Measurements from ENCODE around the gene SIX4. TPM values are rescaled to one million over a fixed set of nuclear protein-coding genes. Genes with fewer than 3 reads are reported as not detected.

The SIX4 gene
- polyA plus RNA-seq, 3 donors = not detected

GRCh38 chr14:60771117-60771516 is 47.0 kb upstream of the SIX4 start:
- H3K36me3 ChIP-seq (replicated peaks in 1 of 2; ENCODE audit: control insufficient read depth in 1 of 2, insufficient read depth in 2 of 2, low read length in 2 of 2) = no peaks in the 10 kb centered on the region
- peaks cover 0 to 2% (median 0%) of the 10 kb centered on the region in 3 donors for H3K27me3 Mint-ChIP-seq (ENCODE audit: low read depth in 3 of 3)
- no peak overlapping the region for H3K27ac ChIP-seq (ENCODE audit: low read depth in 1 of 2, low read length in 2 of 2)
- no peaks in the 10 kb centered on the region for H3K9me3 ChIP-seq (replicated peaks in 1 of 2; ENCODE audit: control insufficient read depth in 1 of 2, insufficient read depth in 1 of 2, low read length in 2 of 2)
- WGBS (ENCODE audit: insufficient coverage) = no CpG with 5 or more reads among the region's 2 CpGs
- H3K27me3 ChIP-seq (ENCODE audit: control insufficient read depth in 2 of 2, insufficient read depth in 2 of 2, low read length in 2 of 2) = no peaks in the 10 kb centered on the region
- no peaks in the 10 kb centered on the region for H3K36me3 Mint-ChIP-seq
- intact Hi-C loops (cut with micrococcal nuclease) = no loop called here
- H3K79me2 ChIP-seq (ENCODE audit: insufficient read depth, low read length) = peaks cover 7% of the 10 kb centered on the region
- H3K4me2 ChIP-seq (replicated peaks; ENCODE audit: extremely low read depth, low read length, poor library complexity, severe bottlenecking) = no peak overlapping the region
- peaks cover 7% of the 10 kb centered on the region for H3K4me1 Mint-ChIP-seq
- no peak overlapping the region for H3K4me3 Mint-ChIP-seq
- H4K20me1 ChIP-seq (ENCODE audit: insufficient read depth, low read length) = no peaks in the 10 kb centered on the region
- no peak overlapping the region for H3K4me3 ChIP-seq (replicated peaks in 1 of 3; ENCODE audit: low read depth in 2 of 3, low read length in 3 of 3)
- no peak overlapping the region for H2AFZ ChIP-seq (ENCODE audit: insufficient read depth, low read depth, low read length, poor library complexity, severe bottlenecking)
- no peaks in the 10 kb centered on the region for H3K4me1 ChIP-seq (ENCODE audit: control insufficient read depth in 1 of 2, insufficient read depth in 2 of 2, low read length in 2 of 2)
- peaks cover 0 to 8% (median 0%) of the 10 kb centered on the region in 7 donors for H3K9me3 Mint-ChIP-seq
- peak overlapping the region in 1 of 7 donors; percentile 14 for H3K27ac Mint-ChIP-seq
- H3K9ac ChIP-seq (ENCODE audit: insufficient read depth, low read length, poor library complexity, severe bottlenecking) = no peak overlapping the region
- DNase-seq = no peak
- no peak for TF ChIP-seq CTCF (IDR thresholded peaks at IDR 0.05)

GRCh38 chr14:60768602-60769001 is 44.5 kb upstream of the SIX4 start:
- Histone ChIP-seq H3K4me2 (replicated peaks; ENCODE audit: extremely low read depth, low read length, poor library complexity, severe bottlenecking) (no peak overlapping the region), H3K36me3 (replicated peaks in 1 of 2; ENCODE audit: control insufficient read depth in 1 of 2, insufficient read depth in 2 of 2, low read length in 2 of 2) (no peaks in the 10 kb centered on the region), H2AFZ (ENCODE audit: insufficient read depth, low read depth, low read length, poor library complexity, severe bottlenecking) (no peak overlapping the region), H3K79me2 (ENCODE audit: insufficient read depth, low read length) (peaks cover 7% of the 10 kb centered on the region), H4K20me1 (ENCODE audit: insufficient read depth, low read length) (no peaks in the 10 kb centered on the region), H3K9me3 (replicated peaks in 1 of 2; ENCODE audit: control insufficient read depth in 1 of 2, insufficient read depth in 1 of 2, low read length in 2 of 2) (no peaks in the 10 kb centered on the region), H3K4me1 (ENCODE audit: control insufficient read depth in 1 of 2, insufficient read depth in 2 of 2, low read length in 2 of 2) (no peaks in the 10 kb centered on the region), H3K27ac (ENCODE audit: low read depth in 1 of 2, low read length in 2 of 2) (no peak overlapping the region), H3K9ac (ENCODE audit: insufficient read depth, low read length, poor library complexity, severe bottlenecking) (no peak overlapping the region), H3K27me3 (ENCODE audit: control insufficient read depth in 2 of 2, insufficient read depth in 2 of 2, low read length in 2 of 2) (no peaks in the 10 kb centered on the region), H3K4me3 (replicated peaks in 1 of 3; ENCODE audit: low read depth in 2 of 3, low read length in 3 of 3) (no peak overlapping the region)
- Mint-ChIP-seq H3K4me3 (no peak overlapping the region), H3K4me1 (peaks cover 7% of the 10 kb centered on the region), H3K27ac (no peak overlapping the region), H3K27me3 (ENCODE audit: low read depth in 3 of 3) (peaks cover 0 to 2% (median 0%) of the 10 kb centered on the region in 3 donors), H3K9me3 (peaks cover 0 to 9% (median 0%) of the 10 kb centered on the region in 7 donors), H3K36me3 (no peaks in the 10 kb centered on the region)
- WGBS (ENCODE audit: insufficient coverage) = no CpG with 5 or more reads among the region's 2 CpGs
- DNase-seq = no peak
- intact Hi-C loops (cut with micrococcal nuclease) = no loop called here
- no peak for TF ChIP-seq CTCF (IDR thresholded peaks at IDR 0.05)

Measured in CD14-positive monocyte (primary cell).